Peyer's patch (tissue), 4 donors: Measurements from ENCODE around the gene TMEM79. TPM values are rescaled to one million over a fixed set of nuclear protein-coding genes. Genes with fewer than 3 reads are reported as not detected.
"Not testable (repeated sequence)": the region's sequence is repeated elsewhere in the genome, so short reads cannot be mapped to it uniquely, and the experiment has no call there.

Experiments used
- DNase-seq, 3 donors: peaks; one replicate each; pipeline ENCODE4 v3.0.0-alpha.2; 2017 to 2019
- H3K27ac ChIP-seq, 4 donors: fragments of 200-600 bp; sonication (generic); one replicate each; pipeline ENCODE4 v1.5.1; 2016 to 2019
- H3K27me3 ChIP-seq, 2 donors: fragments of 200-600 bp; sonication (generic); one replicate each; pipeline ENCODE4 v1.5.1; 2019
- H3K36me3 ChIP-seq, 3 donors: fragments of 200-600 bp; sonication (generic); one replicate each; pipeline ENCODE4 v1.5.1; 2016 to 2019
- H3K4me1 ChIP-seq, 4 donors: fragments of 200-600 bp; sonication (generic); one replicate each; pipeline ENCODE4 v1.5.1; 2016 to 2019
- H3K4me3 ChIP-seq, 4 donors: fragments of 200-600 bp; sonication (generic); 1 replicate in 3 of 4; 2 replicates in 1 of 4; pipeline ENCODE4 v1.5.1; 2016 to 2019; ENCODE audit warnings: mild to moderate bottlenecking in 1 of 4
- H3K9me3 ChIP-seq, 4 donors: fragments of 200-600 bp; sonication (generic); one replicate each; pipeline ENCODE4 v1.5.1; 2016 to 2019; ENCODE audit warnings: mild to moderate bottlenecking in 1 of 4
- POLR2A ChIP-seq, 2 donors: fragments of 450-650 bp; IDR thresholded peaks; one replicate each; pipeline ENCODE4 v1.5.1; 2017; ENCODE audit warnings: antibody characterized with exemption in 2 of 2, mild to moderate bottlenecking in 2 of 2, moderate library complexity in 2 of 2
- total RNA-seq, 4 donors: library from RNA; depleted of rRNA; stranded (reverse); fragments of >200 nt; gene quantifications; one replicate each; pipeline ENCODE4 v1.1.0, GENCODE V29; 2016
- TF ChIP-seq, protein P1 (sequence below), 6 experiments: fragments of 450-650 bp in 4 of 6; fragments of 200-600 bp in 2 of 6; sonication (generic) in 1 of 6; IDR thresholded peaks; one replicate each; pipeline ENCODE4 v1.5.1; 2017 to 2019; ENCODE audit warnings: antibody characterized with exemption in 6 of 6, mild to moderate bottlenecking in 3 of 6, moderate library complexity in 1 of 6

Gene TMEM79
- total RNA-seq, 4 donors from 2014 or later: 1.9 to 9.7 (median 5.4) TPM

DNA sequence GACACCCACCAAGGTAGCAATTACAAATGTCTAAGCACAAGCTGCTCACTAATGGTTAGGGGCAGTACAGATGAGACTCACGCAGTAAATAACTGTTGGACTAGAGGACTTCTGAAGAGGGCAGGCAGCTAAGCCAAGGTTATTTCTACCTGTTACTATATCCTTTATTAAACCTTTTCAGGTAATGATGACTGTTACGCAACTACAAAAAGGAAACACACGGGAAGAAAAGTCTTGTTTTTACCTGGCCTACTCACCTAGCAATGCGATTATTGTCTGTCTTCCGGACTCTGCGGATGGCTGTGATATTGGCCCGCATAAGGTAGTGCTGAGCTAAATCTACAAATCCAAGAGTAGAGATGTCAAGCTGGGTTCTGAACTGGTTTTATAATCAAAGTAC is 32.8 kb downstream of the TMEM79 start:
- Histone ChIP-seq H3K27me3 (no peaks in the 10 kb centered on the region), H3K4me1 (no peaks in the 10 kb centered on the region), H3K4me3 (no peak overlapping the region), H3K27ac (no peak overlapping the region), H3K36me3 (peaks cover 0 to 97% (median 0%) of the 10 kb centered on the region in 3 donors), H3K9me3 (no peaks in the 10 kb centered on the region)
- TF ChIP-seq, protein P1, sequence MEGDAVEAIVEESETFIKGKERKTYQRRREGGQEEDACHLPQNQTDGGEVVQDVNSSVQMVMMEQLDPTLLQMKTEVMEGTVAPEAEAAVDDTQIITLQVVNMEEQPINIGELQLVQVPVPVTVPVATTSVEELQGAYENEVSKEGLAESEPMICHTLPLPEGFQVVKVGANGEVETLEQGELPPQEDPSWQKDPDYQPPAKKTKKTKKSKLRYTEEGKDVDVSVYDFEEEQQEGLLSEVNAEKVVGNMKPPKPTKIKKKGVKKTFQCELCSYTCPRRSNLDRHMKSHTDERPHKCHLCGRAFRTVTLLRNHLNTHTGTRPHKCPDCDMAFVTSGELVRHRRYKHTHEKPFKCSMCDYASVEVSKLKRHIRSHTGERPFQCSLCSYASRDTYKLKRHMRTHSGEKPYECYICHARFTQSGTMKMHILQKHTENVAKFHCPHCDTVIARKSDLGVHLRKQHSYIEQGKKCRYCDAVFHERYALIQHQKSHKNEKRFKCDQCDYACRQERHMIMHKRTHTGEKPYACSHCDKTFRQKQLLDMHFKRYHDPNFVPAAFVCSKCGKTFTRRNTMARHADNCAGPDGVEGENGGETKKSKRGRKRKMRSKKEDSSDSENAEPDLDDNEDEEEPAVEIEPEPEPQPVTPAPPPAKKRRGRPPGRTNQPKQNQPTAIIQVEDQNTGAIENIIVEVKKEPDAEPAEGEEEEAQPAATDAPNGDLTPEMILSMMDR (IDR thresholded peaks at IDR 0.05): no peak
- TF ChIP-seq POLR2A (IDR thresholded peaks at IDR 0.05): no peak
- DNase-seq: no peak

GRCh38 chr1:156319664-156320063 is 35.5 kb downstream of the TMEM79 start:
- Histone ChIP-seq H3K36me3 (peaks cover 0 to 100% (median 0%) of the 10 kb centered on the region in 3 donors), H3K4me1 (no peaks in the 10 kb centered on the region), H3K27ac (no peak overlapping the region), H3K4me3 (no peak overlapping the region), H3K27me3 (no peaks in the 10 kb centered on the region), H3K9me3 (no peaks in the 10 kb centered on the region)
- TF ChIP-seq POLR2A (IDR thresholded peaks at IDR 0.05): no peak
- TF ChIP-seq, protein P1 (IDR thresholded peaks at IDR 0.05): peak; percentile 5 to 56 (median 44)
- no peak for DNase-seq

GRCh38 chr1:156320560-156320959 is 36.4 kb downstream of the TMEM79 start:
- H3K4me1 ChIP-seq: no peaks in the 10 kb centered on the region
- no peak for DNase-seq
- no peak overlapping the region for H3K27ac ChIP-seq
- H3K9me3 ChIP-seq: no peaks in the 10 kb centered on the region
- no peaks in the 10 kb centered on the region for H3K27me3 ChIP-seq
- TF ChIP-seq, protein P1 (IDR thresholded peaks at IDR 0.05): no peak
- no peak for TF ChIP-seq POLR2A (IDR thresholded peaks at IDR 0.05)
- H3K36me3 ChIP-seq: peaks cover 0 to 98% (median 0%) of the 10 kb centered on the region in 3 donors
- no peak overlapping the region for H3K4me3 ChIP-seq

- not testable (repeated sequence) for H3K9me3 ChIP-seq, DNase-seq, H3K4me1 ChIP-seq, H3K4me3 ChIP-seq, H3K27me3 ChIP-seq, H3K27ac ChIP-seq
- H3K36me3 ChIP-seq: peaks cover 0 to 79% (median 0%) of the 10 kb centered on the region in 3 donors
These were observed 39.1 kb downstream of the TMEM79 start for GRCh38 chr1:156323179-156323578.

- Histone ChIP-seq H3K4me1 (peaks cover 0 to 19% (median 0%) of the 10 kb centered on the region in 4 donors), H3K4me3 (peak overlapping the region in 2 of 4 donors; percentile 6 to 73)
- DNase-seq: no peak
These were observed 52.1 kb downstream of the TMEM79 start for GRCh38 chr1:156336242-156336641.

GRCh38 chr1:156337052-156337887 is 53.1 kb downstream of the TMEM79 start:
- H3K27ac ChIP-seq: peak overlapping the region; percentile 54 to 90 (median 75)
- H3K36me3 ChIP-seq: peaks cover 0 to 34% (median 0%) of the 10 kb centered on the region in 3 donors
- peaks cover 0 to 19% (median 0%) of the 10 kb centered on the region in 4 donors for H3K4me1 ChIP-seq
- no peak for DNase-seq
- H3K27me3 ChIP-seq: no peaks in the 10 kb centered on the region
- no peak for TF ChIP-seq POLR2A (IDR thresholded peaks at IDR 0.05)
- TF ChIP-seq, protein P1 (IDR thresholded peaks at IDR 0.05): no peak
- H3K4me3 ChIP-seq: peak overlapping the region; percentile 54 to 88 (median 70)
- no peaks in the 10 kb centered on the region for H3K9me3 ChIP-seq

More at GRCh38 chr1:156336242-156336641, 52.1 kb downstream of the TMEM79 start:
- Histone ChIP-seq H3K36me3 (peaks cover 0 to 44% (median 0%) of the 10 kb centered on the region in 3 donors), H3K27me3 (no peaks in the 10 kb centered on the region), H3K27ac (no peak overlapping the region), H3K9me3 (no peaks in the 10 kb centered on the region)
- TF ChIP-seq, protein P1 (IDR thresholded peaks at IDR 0.05): peak in 1 of 6 experiments; percentile 13
- no peak for TF ChIP-seq POLR2A (IDR thresholded peaks at IDR 0.05)
